ENCODE results near the gene NOP16. TPM values are rescaled to one million over a fixed set of nuclear protein-coding genes. Genes with fewer than 3 reads are reported as not detected.

NOP16 gene
- total RNA-seq, 1 donor from 2014 or later: 27.7 TPM

DNA sequence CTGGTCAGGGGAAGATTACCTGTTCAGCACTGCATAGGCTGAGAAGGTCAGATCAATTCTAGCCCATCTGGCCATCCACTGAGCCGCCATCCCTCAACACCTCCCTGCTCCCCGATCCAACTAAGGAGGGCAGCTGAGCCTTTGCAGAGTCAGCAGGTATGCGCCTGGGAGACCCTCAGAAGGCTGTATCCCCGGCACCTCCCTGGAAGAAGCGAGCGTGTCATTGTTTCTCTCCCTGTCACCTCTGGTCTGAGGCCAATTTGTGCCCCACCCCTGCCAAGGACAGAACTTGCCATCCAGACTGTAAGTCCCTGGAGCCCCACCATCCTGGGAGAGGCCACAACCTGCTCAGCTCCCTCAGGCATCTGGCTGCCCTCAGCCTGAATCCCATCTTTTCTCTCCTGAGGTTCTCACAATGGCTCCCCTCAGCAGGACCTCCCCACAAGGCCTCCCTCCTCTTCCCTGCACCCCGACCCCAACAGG is 25.4 kb upstream of the NOP16 start:
- H3K27me3 Mint-ChIP-seq (ENCODE audit: low read depth): no peaks in the 10 kb centered on the region
- no peak overlapping the region for H3K4me3 Mint-ChIP-seq
- no peak for DNase-seq (ENCODE audit: low spot score in 2 of 2, unreplicated experiment in 2 of 2)
- H3K9me3 Mint-ChIP-seq: no peaks in the 10 kb centered on the region
- H3K36me3 Mint-ChIP-seq: peaks cover 5% of the 10 kb centered on the region
- H3K27ac Mint-ChIP-seq: peak overlapping the region; percentile 16
- peaks cover 25% of the 10 kb centered on the region for H3K4me1 Mint-ChIP-seq
- TF ChIP-seq, protein P1, sequence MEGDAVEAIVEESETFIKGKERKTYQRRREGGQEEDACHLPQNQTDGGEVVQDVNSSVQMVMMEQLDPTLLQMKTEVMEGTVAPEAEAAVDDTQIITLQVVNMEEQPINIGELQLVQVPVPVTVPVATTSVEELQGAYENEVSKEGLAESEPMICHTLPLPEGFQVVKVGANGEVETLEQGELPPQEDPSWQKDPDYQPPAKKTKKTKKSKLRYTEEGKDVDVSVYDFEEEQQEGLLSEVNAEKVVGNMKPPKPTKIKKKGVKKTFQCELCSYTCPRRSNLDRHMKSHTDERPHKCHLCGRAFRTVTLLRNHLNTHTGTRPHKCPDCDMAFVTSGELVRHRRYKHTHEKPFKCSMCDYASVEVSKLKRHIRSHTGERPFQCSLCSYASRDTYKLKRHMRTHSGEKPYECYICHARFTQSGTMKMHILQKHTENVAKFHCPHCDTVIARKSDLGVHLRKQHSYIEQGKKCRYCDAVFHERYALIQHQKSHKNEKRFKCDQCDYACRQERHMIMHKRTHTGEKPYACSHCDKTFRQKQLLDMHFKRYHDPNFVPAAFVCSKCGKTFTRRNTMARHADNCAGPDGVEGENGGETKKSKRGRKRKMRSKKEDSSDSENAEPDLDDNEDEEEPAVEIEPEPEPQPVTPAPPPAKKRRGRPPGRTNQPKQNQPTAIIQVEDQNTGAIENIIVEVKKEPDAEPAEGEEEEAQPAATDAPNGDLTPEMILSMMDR (IDR thresholded peaks at IDR 0.05; ENCODE audit: unreplicated experiment): no peak

DNA sequence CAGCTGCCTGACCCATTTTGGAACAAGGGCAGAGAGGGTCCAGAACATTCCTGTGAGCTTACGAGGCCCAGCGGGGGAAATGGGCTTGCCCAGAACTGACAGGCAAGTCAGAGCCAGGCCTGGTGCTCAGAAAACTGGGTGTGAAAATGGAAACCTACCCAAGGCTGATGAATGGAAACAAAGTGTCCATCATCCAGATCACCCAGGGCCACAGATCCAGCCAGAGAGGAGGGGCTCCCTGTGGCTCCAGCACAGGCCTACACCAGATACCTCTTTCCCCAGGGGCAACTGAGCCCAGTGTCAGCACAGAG is 24.8 kb upstream of the NOP16 start:
- TF ChIP-seq, protein P1 (IDR thresholded peaks at IDR 0.05; ENCODE audit: unreplicated experiment): no peak
- H3K9me3 Mint-ChIP-seq: no peaks in the 10 kb centered on the region
- H3K27me3 Mint-ChIP-seq (ENCODE audit: low read depth): no peaks in the 10 kb centered on the region
- no peak for DNase-seq (ENCODE audit: low spot score in 2 of 2, unreplicated experiment in 2 of 2)
- no peak overlapping the region for H3K27ac Mint-ChIP-seq
- H3K4me1 Mint-ChIP-seq: peaks cover 24% of the 10 kb centered on the region
- H3K4me3 Mint-ChIP-seq: no peak overlapping the region
- peaks cover 5% of the 10 kb centered on the region for H3K36me3 Mint-ChIP-seq

DNA sequence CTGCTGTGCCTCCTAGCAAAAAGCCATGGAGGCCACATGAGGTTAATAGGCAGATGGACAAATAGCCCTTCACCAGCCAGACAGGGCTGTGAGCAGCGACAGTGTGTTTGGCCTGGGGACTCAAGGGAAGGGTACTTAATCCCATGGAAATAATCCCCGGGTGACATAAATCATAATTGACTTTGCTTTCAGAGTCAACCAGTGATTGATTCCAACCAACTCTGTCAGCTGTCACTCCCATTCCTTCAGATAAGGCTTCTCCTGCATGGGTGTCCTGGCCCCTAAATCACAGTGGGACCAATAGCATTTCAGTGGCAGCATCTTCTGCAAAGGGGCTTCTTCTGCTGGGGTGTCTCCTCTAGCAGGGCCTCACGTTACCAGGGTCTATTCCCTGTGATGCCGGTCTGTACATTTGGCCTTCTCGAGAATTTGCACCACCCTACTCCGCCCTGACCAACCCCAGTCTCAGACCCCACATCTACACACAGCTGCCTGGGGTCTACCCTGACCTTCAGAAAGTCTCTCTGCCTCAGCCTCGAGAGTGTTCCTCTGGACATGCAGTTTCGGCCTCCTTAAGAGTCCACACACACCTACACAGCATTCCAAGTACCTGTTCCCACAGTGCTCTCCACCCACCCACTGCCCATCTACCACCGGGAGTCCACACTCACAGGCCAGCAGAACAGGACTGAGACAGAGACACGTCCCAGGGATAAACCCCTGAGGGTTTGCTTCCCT is 24.3 kb upstream of the NOP16 start:
- no peaks in the 10 kb centered on the region for H3K9me3 Mint-ChIP-seq
- no peak for DNase-seq (ENCODE audit: low spot score in 2 of 2, unreplicated experiment in 2 of 2)
- TF ChIP-seq, protein P1 (IDR thresholded peaks at IDR 0.05; ENCODE audit: unreplicated experiment): no peak
- H3K36me3 Mint-ChIP-seq: peaks cover 8% of the 10 kb centered on the region
- H3K27ac Mint-ChIP-seq: no peak overlapping the region
- H3K4me1 Mint-ChIP-seq: peaks cover 20% of the 10 kb centered on the region
- no peaks in the 10 kb centered on the region for H3K27me3 Mint-ChIP-seq (ENCODE audit: low read depth)
- no peak overlapping the region for H3K4me3 Mint-ChIP-seq

DNA sequence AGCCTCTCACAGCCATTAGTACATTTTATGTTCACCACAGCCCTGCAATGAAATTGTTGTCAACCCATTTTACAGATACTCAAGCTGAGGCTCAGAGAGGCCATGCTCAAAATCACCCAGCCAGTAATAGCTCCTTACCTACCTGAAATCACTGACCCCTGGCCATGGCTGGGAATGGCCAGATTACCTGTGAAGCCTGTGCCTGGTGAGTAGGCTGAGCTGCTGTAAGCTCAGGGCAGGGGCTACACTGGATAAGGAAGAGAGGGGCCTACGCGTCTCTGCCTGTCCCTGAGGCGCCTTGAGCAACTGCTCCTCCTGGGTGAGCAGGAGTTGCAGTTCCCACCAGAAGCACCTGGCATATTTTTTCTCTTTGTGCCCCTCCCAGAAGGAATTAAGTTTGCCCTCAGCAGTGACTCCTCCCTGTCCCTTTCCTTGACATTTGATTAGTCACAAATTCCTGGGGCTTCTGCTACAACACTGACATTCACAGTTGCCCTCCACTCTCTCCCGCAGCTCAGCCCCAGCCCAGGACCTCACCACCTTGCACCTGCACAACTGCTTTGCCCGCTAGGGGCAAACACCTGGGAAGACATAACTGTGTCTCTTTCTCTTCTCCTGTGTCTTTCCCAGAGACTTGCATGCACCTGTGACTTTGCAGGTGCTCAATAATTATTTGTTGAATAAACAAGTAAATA is 22.2 kb upstream of the NOP16 start:
- Mint-ChIP-seq H3K9me3 (no peaks in the 10 kb centered on the region), H3K27me3 (ENCODE audit: low read depth) (no peaks in the 10 kb centered on the region), H3K4me1 (peaks cover 12% of the 10 kb centered on the region), H3K4me3 (no peak overlapping the region), H3K27ac (no peak overlapping the region), H3K36me3 (peaks cover 16% of the 10 kb centered on the region)
- TF ChIP-seq, protein P1 (IDR thresholded peaks at IDR 0.05; ENCODE audit: unreplicated experiment): no peak
- no peak for DNase-seq (ENCODE audit: low spot score in 2 of 2, unreplicated experiment in 2 of 2)

DNA sequence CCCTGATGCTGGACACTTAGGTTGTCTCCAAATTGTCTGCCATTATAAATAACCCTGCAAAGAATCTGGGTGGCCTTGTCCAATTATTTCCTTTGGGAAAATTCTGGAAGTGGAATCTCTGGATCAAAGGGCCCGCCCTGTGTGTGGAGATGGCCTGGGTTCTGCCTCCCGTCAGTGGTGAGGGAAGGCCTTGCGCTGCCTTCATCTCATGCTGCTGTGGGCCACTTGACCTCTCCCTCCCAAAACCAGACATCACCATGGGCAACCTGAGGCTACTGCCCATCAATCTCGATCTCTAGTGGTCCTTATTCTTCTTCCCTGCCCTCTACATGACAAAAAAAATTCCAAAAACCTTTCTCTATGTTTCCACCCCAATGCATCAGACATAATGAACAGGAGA is 21.4 kb upstream of the NOP16 start:
- Mint-ChIP-seq H3K4me3 (no peak overlapping the region), H3K4me1 (peaks cover 5% of the 10 kb centered on the region), H3K36me3 (peaks cover 16% of the 10 kb centered on the region), H3K9me3 (no peaks in the 10 kb centered on the region), H3K27me3 (ENCODE audit: low read depth) (no peaks in the 10 kb centered on the region), H3K27ac (no peak overlapping the region)
- TF ChIP-seq, protein P1 (IDR thresholded peaks at IDR 0.05; ENCODE audit: unreplicated experiment): no peak
- no peak for DNase-seq (ENCODE audit: low spot score in 2 of 2, unreplicated experiment in 2 of 2)

Data from mesothelial cell of epicardium (in vitro differentiated cells).